GM12801 (cell line): ENCODE data around the gene MIGA1.

Experiments used
- CTCF ChIP-seq: IDR thresholded peaks from one replicate; pipeline ENCODE4 v1.5.1; 2011; ENCODE audit warnings: control low read depth; ENCODE audit not compliant: insufficient read length; ENCODE audit errors: extremely low read depth

The MIGA1 gene

DNA sequence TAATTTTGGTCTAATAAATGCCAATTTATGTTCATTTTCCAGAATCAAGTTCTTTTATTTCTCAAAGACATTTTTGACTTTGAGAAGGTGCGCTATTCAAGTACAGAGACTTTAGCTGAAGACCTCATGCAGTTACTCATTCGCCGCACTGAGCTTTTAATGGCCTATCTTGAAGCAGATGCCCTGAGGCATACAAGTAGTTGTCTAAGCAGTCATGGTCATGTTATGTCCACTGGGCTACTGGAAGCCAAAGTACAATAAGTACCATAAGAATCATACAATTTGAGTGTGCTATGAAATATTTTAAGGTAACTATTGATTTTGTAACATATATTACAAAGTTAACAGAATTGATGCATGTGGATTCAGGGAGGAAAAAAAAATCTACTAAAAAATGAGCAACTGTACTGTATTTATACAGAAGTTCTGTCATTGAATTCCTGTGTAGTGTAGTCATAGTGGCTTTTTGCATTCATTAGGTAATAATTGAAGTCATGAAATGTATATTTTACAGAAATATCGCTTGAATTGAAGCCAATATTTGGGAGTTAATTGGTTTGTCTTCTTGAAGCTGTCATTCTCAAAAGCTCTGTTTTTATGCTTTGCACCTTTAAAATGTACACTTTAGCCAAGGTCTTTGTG is 95.5 kb downstream of the MIGA1 start:
- TF ChIP-seq CTCF = no peak

DNA sequence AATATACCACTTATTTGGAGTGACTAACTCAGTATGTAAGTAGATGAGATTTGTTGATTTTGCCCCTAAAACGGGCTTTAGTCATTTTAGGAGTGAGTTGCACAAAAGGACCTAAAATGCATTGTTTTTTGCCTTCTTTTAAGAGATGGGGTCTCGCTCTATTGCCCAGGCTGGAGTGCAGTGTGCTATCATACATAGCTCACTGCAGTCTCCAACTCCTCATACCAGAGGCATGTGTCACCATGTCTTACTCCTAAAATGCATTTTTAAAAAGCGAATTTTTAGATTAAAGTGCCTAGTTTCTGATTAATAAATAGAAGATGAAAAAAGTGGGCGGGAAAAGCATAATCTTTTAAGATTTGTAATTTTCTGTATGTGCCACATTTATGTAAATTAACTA is 97.4 kb downstream of the MIGA1 start:
- no peak for TF ChIP-seq CTCF

DNA sequence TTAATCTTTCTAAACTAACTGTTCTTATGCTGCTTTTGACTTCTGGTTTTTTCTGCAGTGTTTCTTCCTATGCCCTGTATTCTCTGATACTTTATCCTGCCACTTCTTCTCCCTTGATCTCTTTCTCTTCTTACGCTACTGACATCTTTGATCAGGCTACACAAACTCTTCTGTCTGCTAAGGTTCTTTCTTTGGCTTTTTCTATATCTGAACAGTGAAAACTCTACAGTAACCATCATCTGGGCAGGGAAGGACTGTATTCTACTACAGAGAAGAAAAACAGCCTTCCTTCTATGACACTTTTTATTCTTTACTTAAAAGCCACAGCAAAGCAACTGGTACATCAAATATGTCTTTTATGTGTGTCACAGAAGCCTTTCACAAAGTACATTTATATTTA is 101.6 kb downstream of the MIGA1 start:
- no peak for TF ChIP-seq CTCF

DNA sequence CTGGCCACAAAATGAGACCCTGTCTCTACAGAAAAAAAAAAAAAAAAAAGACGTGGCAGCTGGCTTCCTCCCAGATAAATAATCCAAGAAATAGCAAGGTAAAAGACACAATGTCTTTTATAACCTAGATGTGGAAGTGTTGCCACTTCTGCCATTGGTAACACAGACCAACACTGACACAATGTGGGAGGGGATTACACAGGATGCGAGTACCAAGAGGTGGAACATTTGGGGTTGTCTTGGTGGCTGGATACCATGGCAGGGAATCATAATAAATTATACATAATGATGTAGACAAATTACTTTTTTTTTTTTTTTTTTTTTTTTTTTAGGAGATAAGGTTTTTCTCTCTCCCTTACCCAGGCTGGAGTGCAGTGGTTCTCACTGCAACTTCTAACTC is 103.0 kb downstream of the MIGA1 start:
- no peak for TF ChIP-seq CTCF

DNA sequence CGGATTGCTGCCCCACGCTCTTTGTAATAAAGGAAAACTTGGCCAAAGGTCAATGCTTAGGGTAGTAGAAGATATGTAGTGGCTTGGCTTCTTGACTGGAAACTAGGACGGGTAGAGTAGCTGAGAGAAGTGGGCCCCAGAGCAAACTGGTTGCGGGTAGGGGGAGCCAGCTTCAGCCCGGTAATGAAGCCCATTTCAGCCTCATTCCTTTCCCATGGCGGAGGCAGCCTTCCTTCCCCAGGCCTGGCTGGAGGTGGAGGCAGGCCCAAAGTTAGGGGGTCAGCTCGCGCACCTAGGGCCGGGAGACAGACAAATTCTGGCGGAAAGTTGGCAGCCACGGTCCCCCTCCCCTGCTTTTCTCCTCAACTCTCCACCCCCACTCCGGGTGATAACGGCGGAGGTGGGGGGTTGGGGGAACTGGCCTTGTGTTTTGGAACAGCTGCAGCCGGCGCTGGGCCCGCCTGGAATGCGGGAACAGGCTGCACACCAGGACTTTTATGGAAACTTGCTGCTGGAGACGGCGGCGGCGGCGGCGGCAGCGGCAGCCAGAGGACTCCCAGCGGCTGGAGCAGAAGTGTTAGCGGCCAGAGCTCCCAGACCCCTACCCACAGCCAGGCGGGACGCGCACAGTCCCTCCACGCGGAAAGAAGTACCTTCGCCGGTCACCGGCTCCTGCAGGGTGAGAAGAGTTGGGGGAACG is 108.8 kb downstream of the MIGA1 start, which contains the start of gene NEXN:
NEXN (plus strand) TSS at position 544 of the 700 bp plus-strand sequence. CDS start 27,483 bp downstream, outside the sequence.
- no peak for TF ChIP-seq CTCF

GRCh38 chr1:77888781-77889642 is 109.6 kb downstream of the MIGA1 start:
- no peak for TF ChIP-seq CTCF

DNA sequence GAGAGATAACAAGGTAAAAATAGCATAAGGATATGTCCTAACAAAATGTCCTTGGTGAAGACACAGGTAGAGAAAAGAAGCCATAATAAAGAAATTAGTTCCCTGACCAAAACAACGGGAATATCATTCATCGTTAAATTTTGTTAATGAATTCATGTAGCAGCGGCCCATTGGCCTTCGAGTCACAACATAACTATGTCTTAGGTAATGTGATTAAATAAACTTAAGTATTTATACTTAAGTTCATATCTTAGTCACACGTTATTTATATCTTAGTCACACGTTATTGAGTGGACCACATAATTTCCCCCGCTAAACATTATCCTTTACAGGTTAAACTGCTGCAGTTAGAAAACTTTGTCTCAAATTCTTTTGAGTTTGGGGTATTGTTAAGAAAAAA is 110.2 kb downstream of the MIGA1 start:
- no peak for TF ChIP-seq CTCF
